Stomach (tissue), 4 donors: ENCODE data around the gene SNAP47.

Experiments used
- CTCF ChIP-seq, 7 experiments: fragments of 450-650 bp in 4 of 7; fragments of 200-600 bp in 3 of 7; sonication (generic) in 3 of 7; IDR thresholded peaks; one replicate each; pipeline ENCODE4 v1.5.1; 2016 to 2019; ENCODE audit warnings: antibody characterized with exemption in 7 of 7, control low read depth in 2 of 7, mild to moderate bottlenecking in 1 of 7
- EP300 ChIP-seq: sonication (generic); formaldehyde crosslinking; IDR thresholded peaks from one replicate; pipeline ENCODE4 v1.6.1; 2017; ENCODE audit warnings: antibody characterized with exemption

- no peak for TF ChIP-seq CTCF (IDR thresholded peaks at IDR 0.05)
- no peak for TF ChIP-seq EP300
These were observed 16.3 kb upstream of the SNAP47 start for GRCh38 chr1:227718932-227719331.
